ENCODE results near the gene LIF.
"Not testable (repeated sequence)": the region's sequence is repeated elsewhere in the genome, so short reads cannot be mapped to it uniquely, and the experiment has no call there.

LIF gene

GRCh38 chr22:30241576-30242371 lies 4.8 kb downstream of the LIF start:
- no peak for DNase-seq

- DNase-seq = no peak
Observed at GRCh38 chr22:30240541-30241417, 5.8 kb downstream of the LIF start.

GRCh38 chr22:30239488-30240405 lies 6.8 kb downstream of the LIF start:
- DNase-seq = no peak

- DNase-seq = no peak
Observed at GRCh38 chr22:30238661-30239487, 7.7 kb downstream of the LIF start.

- no peak for DNase-seq
Observed at GRCh38 chr22:30238136-30238535, 8.4 kb downstream of the LIF start.

GRCh38 chr22:30236875-30237274 lies 9.7 kb downstream of the LIF start:
- DNase-seq = no peak

GRCh38 chr22:30235687-30236170 lies 10.8 kb downstream of the LIF start:
- DNase-seq = no peak

- no peak for DNase-seq
Observed at GRCh38 chr22:30234786-30235470, 11.6 kb downstream of the LIF start.

GRCh38 chr22:30234325-30234724 lies 12.2 kb downstream of the LIF start:
- not testable (repeated sequence) for DNase-seq

- DNase-seq = no peak
Observed at GRCh38 chr22:30233582-30233981, 13.0 kb downstream of the LIF start.

- DNase-seq = no peak
Observed at GRCh38 chr22:30232716-30233218, 13.8 kb downstream of the LIF start.

- no peak for DNase-seq
Observed at GRCh38 chr22:30230787-30231461, 15.6 kb downstream of the LIF start.

GRCh38 chr22:30230330-30230729 lies 16.2 kb downstream of the LIF start:
- DNase-seq = no peak

GRCh38 chr22:30228509-30229359 lies 17.8 kb downstream of the LIF start:
- DNase-seq = no peak

GRCh38 chr22:30227438-30228228 lies 18.9 kb downstream of the LIF start:
- DNase-seq = no peak

- DNase-seq = no peak
Observed at GRCh38 chr22:30226192-30226832, 20.2 kb downstream of the LIF start.

- DNase-seq = no peak
Observed at GRCh38 chr22:30225220-30225927, 21.2 kb downstream of the LIF start.
